Liver (tissue), 9 donors: ENCODE measurements around the gene ACMSD. TPM values are rescaled to one million over a fixed set of nuclear protein-coding genes. Genes with fewer than 3 reads are reported as not detected.

Experiments used
- DNase-seq: peaks from one replicate; pipeline ENCODE4 v3.0.0-alpha.2; 2017; ENCODE audit warnings: low spot score
- H3K27ac ChIP-seq, 2 donors: one replicate each; pipeline ENCODE4 v1.7.0; 2013; ENCODE audit warnings: inconsistent platforms in 2 of 2, low read length in 2 of 2, control low read depth in 1 of 2, low read depth in 1 of 2, mild to moderate bottlenecking in 1 of 2
- H3K27me3 ChIP-seq, 4 donors: one replicate each; pipeline versions ENCODE4 v1.6.1 to v1.7.0; 2013; ENCODE audit warnings: low read length in 3 of 4, inconsistent platforms in 1 of 4, mild to moderate bottlenecking in 1 of 4, moderate library complexity in 1 of 4; ENCODE audit not compliant: control insufficient read depth in 4 of 4, insufficient read depth in 4 of 4
- H3K36me3 ChIP-seq, 4 donors: one replicate each; pipeline versions ENCODE4 v1.6.1 to v1.7.0; 2013; ENCODE audit warnings: low read length in 3 of 4, mild to moderate bottlenecking in 3 of 4, low read depth in 1 of 4, moderate library complexity in 1 of 4; ENCODE audit not compliant: control insufficient read depth in 4 of 4, insufficient read depth in 3 of 4
- H3K4me1 ChIP-seq, 4 donors: one replicate each; pipeline versions ENCODE4 v1.6.1 to v1.7.0; 2013; ENCODE audit warnings: low read length in 3 of 4, mild to moderate bottlenecking in 3 of 4, moderate library complexity in 1 of 4; ENCODE audit not compliant: control insufficient read depth in 4 of 4, insufficient read depth in 4 of 4
- H3K4me3 ChIP-seq, 3 donors: one replicate each; pipeline versions ENCODE4 v1.6.1 to v1.7.0; 2013; ENCODE audit warnings: low read length in 3 of 3, control low read depth in 1 of 3, low read depth in 1 of 3, mild to moderate bottlenecking in 1 of 3
- H3K9ac ChIP-seq, 2 donors: one replicate each; pipeline ENCODE4 v1.7.0; 2013; ENCODE audit warnings: low read length in 2 of 2, mild to moderate bottlenecking in 2 of 2, moderate library complexity in 2 of 2, control low read depth in 1 of 2, low read depth in 1 of 2
- H3K9me3 ChIP-seq, 4 donors: one replicate each; pipeline versions ENCODE4 v1.6.1 to v1.7.0; 2013; ENCODE audit warnings: low read length in 3 of 4; ENCODE audit not compliant: control insufficient read depth in 4 of 4
- EGR1 ChIP-seq, 2 donors: IDR thresholded peaks; 2 replicates each; pipeline ENCODE4 v1.6.1; 2016 to 2018; ENCODE audit warnings: antibody characterized with exemption in 2 of 2, low read depth in 2 of 2
- FOXA1 ChIP-seq: IDR thresholded peaks from 2 replicates; pipeline ENCODE4 v1.6.1; 2016; ENCODE audit warnings: antibody characterized with exemption
- FOXA2 ChIP-seq: IDR thresholded peaks from 2 replicates; pipeline ENCODE4 v1.6.1; 2016; ENCODE audit warnings: antibody characterized with exemption
- GABPA ChIP-seq, 2 donors: IDR thresholded peaks in 1 of 2; conservative IDR thresholded peaks in 1 of 2; 2 replicates each; pipeline ENCODE4 v1.6.1; 2016; ENCODE audit warnings: antibody characterized with exemption in 2 of 2, mild to moderate bottlenecking in 1 of 2, moderate library complexity in 1 of 2
- HNF4A ChIP-seq, 2 donors: conservative IDR thresholded peaks; 2 replicates each; pipeline ENCODE4 v1.6.1; 2016; ENCODE audit warnings: antibody characterized with exemption in 2 of 2, mild to moderate bottlenecking in 2 of 2
- HNF4G ChIP-seq: IDR thresholded peaks from 2 replicates; pipeline ENCODE4 v1.6.1; 2016; ENCODE audit warnings: antibody characterized with exemption
- JUND ChIP-seq, 2 donors: IDR thresholded peaks; 2 replicates each; pipeline ENCODE4 v1.6.1; 2016; ENCODE audit warnings: antibody characterized with exemption in 2 of 2
- NR2F2 ChIP-seq: IDR thresholded peaks from 2 replicates; pipeline ENCODE4 v1.6.1; 2016; ENCODE audit warnings: antibody characterized with exemption
- RAD21 ChIP-seq, 2 donors: IDR thresholded peaks; 2 replicates each; pipeline ENCODE4 v1.6.1; 2016; ENCODE audit warnings: antibody characterized with exemption in 2 of 2, mild to moderate bottlenecking in 2 of 2
- RXRA ChIP-seq, 2 donors: IDR thresholded peaks; 2 replicates each; pipeline ENCODE4 v1.6.1; 2017 to 2018; ENCODE audit warnings: antibody characterized with exemption in 2 of 2, mild to moderate bottlenecking in 1 of 2
- SP1 ChIP-seq: IDR thresholded peaks from 2 replicates; pipeline ENCODE4 v1.6.1; 2018; ENCODE audit warnings: antibody characterized with exemption, mild to moderate bottlenecking
- TAF1 ChIP-seq: conservative IDR thresholded peaks from 2 replicates; pipeline ENCODE4 v1.6.1; 2016; ENCODE audit warnings: antibody characterized with exemption, mild to moderate bottlenecking
- YY1 ChIP-seq: IDR thresholded peaks from 2 replicates; pipeline ENCODE4 v1.6.1; 2016; ENCODE audit warnings: antibody characterized with exemption, mild to moderate bottlenecking
- WGBS: extraction: QIAGEN DNeasy Blood & Tissue Kit; methylation state at CpG from one replicate; pipeline ENCODE4 v1.1.7; 2013; 5-methylcytosine and 5-hydroxymethylcytosine counted together
- polyA plus RNA-seq, 2 donors: library from polyadenylated mRNA; stranded (reverse) in 1 of 2; unstranded in 1 of 2; fragments of 200-250 nt in 1 of 2; fragments of >200 nt in 1 of 2; fragmentation: Nextera tagmentation in 1 of 2; extraction: Ambion mirVana in 1 of 2; gene quantifications; one replicate each; pipeline versions ENCODE4 v1.2.1 to v1.2.3, GENCODE V29; 2013 to 2015
- total RNA-seq, 2 donors: library from RNA; depleted of rRNA; stranded (reverse); fragments of >200 nt; gene quantifications; one replicate each; pipeline ENCODE4 v1.2.3, GENCODE V29; 2014
- TF ChIP-seq, protein P1 (sequence below): IDR thresholded peaks from 2 replicates; pipeline ENCODE4 v1.6.1; 2016; ENCODE audit warnings: antibody characterized with exemption
- TF ChIP-seq, protein P2 (sequence below): fragments of 150-350 bp; IDR thresholded peaks from 2 replicates; pipeline ENCODE4 v1.5.1; 2017; ENCODE audit warnings: improper control_type of control experiment, low read depth, low read length; ENCODE audit not compliant: missing input control
- TF ChIP-seq, protein P3 (sequence below): IDR thresholded peaks from 2 replicates; pipeline ENCODE4 v1.6.1; 2016; ENCODE audit warnings: antibody characterized with exemption
- TF ChIP-seq, protein P4 (sequence below): IDR thresholded peaks from 2 replicates; pipeline ENCODE4 v1.6.1; 2016; ENCODE audit warnings: antibody characterized with exemption, mild to moderate bottlenecking
- TF ChIP-seq, protein P5 (sequence below): IDR thresholded peaks from 2 replicates; pipeline ENCODE4 v1.6.1; 2016; ENCODE audit warnings: antibody characterized with exemption
- donor health status: healthy.
- donor health status: healthy.
- donor health status: healthy.
- donor health status: healthy.
- donor health status: healthy.

ACMSD gene
- total and polyA plus RNA-seq, 4 donors, result 11.9 to 91.4 (median 75.8) TPM

DNA sequence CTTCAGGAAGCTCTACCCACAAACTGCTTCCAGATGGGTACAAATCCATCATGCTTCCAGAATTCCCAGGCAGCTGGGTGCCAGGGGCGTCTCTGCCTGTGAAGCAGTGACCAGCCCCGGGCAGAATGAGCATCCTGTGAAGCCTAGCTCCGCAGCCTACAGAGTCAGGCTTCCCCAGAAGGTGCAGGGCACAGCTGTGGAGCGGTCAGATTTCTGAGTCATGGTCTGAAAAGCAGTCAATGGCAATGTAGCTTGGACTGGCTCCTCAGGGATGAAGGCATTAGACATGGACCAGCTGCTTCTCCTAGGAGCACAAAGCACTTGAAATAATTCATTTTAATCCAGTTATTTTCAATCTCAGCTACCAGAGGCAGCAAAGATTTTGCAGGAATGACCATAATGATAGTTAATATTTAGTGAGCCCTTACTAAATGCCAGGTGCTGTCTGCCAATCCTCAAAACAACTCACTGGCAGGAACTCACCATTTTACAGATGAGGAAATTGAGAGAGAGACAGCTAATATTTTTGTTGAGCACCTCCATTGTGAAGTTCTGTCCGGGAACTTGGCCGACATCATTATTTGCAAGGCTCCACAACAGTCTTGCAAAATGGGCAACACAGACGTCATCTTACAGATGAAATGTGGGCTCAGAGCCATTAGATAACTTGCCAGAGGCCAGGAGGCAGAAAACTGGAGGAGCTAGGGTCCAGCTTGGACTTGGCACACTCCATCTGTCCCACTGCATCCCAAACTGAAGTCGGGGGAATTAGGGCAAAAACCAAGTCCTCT, 31.7 kb downstream of the ACMSD start (continued):
- TF ChIP-seq, protein P1, sequence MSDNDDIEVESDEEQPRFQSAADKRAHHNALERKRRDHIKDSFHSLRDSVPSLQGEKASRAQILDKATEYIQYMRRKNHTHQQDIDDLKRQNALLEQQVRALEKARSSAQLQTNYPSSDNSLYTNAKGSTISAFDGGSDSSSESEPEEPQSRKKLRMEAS, result peak; percentile 69
- TF ChIP-seq FOXA2, result no peak
- peak in 1 of 2 donors; percentile 57 for TF ChIP-seq EGR1 (IDR thresholded peaks at IDR 0.05; ENCODE audit: low read depth in 2 of 2)

DNA sequence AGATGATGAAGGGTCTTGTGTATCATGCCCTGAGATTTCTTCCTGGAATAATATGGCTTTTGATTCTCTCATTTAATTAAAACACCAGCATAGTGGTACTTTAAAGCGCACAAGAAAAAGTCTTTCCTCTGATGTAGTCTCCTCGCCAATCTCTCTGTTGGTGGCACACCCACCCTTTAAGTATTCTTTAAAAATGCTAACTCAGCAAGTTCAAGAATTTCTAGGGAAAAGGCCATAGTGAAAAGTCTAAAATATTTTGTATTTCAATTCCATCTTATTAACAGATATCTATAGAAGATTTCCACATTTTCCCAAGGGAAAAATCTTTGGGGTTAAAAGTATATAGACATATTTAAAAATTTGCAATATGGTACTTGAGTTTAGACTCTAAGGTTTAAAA, 34.7 kb downstream of the ACMSD start:
- H3K9ac ChIP-seq, result no peak overlapping the region
- H3K36me3 ChIP-seq, result peaks cover 1 to 57% (median 44%) of the 10 kb centered on the region in 4 donors
- peaks cover 3 to 22% (median 11%) of the 10 kb centered on the region in 4 donors for H3K4me1 ChIP-seq
- TF ChIP-seq HNF4A (conservative IDR thresholded peaks at IDR 0.05), result no peak
- TF ChIP-seq JUND (IDR thresholded peaks at IDR 0.05), result no peak
- TF ChIP-seq RXRA (IDR thresholded peaks at IDR 0.05), result no peak
- TF ChIP-seq YY1, result no peak
- no peak for TF ChIP-seq GABPA (IDR thresholded peaks at IDR 0.05 in 1 of 2, conservative IDR thresholded peaks at IDR 0.05 in 1 of 2)
- no peak for TF ChIP-seq EGR1 (IDR thresholded peaks at IDR 0.05; ENCODE audit: low read depth in 2 of 2)
- TF ChIP-seq FOXA2, result no peak
- no peak for TF ChIP-seq SP1
- TF ChIP-seq, protein P2, sequence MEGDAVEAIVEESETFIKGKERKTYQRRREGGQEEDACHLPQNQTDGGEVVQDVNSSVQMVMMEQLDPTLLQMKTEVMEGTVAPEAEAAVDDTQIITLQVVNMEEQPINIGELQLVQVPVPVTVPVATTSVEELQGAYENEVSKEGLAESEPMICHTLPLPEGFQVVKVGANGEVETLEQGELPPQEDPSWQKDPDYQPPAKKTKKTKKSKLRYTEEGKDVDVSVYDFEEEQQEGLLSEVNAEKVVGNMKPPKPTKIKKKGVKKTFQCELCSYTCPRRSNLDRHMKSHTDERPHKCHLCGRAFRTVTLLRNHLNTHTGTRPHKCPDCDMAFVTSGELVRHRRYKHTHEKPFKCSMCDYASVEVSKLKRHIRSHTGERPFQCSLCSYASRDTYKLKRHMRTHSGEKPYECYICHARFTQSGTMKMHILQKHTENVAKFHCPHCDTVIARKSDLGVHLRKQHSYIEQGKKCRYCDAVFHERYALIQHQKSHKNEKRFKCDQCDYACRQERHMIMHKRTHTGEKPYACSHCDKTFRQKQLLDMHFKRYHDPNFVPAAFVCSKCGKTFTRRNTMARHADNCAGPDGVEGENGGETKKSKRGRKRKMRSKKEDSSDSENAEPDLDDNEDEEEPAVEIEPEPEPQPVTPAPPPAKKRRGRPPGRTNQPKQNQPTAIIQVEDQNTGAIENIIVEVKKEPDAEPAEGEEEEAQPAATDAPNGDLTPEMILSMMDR, result no peak
- TF ChIP-seq, protein P3, sequence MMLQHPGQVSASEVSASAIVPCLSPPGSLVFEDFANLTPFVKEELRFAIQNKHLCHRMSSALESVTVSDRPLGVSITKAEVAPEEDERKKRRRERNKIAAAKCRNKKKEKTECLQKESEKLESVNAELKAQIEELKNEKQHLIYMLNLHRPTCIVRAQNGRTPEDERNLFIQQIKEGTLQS, result no peak
- TF ChIP-seq, protein P4, sequence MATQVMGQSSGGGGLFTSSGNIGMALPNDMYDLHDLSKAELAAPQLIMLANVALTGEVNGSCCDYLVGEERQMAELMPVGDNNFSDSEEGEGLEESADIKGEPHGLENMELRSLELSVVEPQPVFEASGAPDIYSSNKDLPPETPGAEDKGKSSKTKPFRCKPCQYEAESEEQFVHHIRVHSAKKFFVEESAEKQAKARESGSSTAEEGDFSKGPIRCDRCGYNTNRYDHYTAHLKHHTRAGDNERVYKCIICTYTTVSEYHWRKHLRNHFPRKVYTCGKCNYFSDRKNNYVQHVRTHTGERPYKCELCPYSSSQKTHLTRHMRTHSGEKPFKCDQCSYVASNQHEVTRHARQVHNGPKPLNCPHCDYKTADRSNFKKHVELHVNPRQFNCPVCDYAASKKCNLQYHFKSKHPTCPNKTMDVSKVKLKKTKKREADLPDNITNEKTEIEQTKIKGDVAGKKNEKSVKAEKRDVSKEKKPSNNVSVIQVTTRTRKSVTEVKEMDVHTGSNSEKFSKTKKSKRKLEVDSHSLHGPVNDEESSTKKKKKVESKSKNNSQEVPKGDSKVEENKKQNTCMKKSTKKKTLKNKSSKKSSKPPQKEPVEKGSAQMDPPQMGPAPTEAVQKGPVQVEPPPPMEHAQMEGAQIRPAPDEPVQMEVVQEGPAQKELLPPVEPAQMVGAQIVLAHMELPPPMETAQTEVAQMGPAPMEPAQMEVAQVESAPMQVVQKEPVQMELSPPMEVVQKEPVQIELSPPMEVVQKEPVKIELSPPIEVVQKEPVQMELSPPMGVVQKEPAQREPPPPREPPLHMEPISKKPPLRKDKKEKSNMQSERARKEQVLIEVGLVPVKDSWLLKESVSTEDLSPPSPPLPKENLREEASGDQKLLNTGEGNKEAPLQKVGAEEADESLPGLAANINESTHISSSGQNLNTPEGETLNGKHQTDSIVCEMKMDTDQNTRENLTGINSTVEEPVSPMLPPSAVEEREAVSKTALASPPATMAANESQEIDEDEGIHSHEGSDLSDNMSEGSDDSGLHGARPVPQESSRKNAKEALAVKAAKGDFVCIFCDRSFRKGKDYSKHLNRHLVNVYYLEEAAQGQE, result no peak
- TF ChIP-seq RAD21 (IDR thresholded peaks at IDR 0.05), result no peak
- TF ChIP-seq, protein P5, sequence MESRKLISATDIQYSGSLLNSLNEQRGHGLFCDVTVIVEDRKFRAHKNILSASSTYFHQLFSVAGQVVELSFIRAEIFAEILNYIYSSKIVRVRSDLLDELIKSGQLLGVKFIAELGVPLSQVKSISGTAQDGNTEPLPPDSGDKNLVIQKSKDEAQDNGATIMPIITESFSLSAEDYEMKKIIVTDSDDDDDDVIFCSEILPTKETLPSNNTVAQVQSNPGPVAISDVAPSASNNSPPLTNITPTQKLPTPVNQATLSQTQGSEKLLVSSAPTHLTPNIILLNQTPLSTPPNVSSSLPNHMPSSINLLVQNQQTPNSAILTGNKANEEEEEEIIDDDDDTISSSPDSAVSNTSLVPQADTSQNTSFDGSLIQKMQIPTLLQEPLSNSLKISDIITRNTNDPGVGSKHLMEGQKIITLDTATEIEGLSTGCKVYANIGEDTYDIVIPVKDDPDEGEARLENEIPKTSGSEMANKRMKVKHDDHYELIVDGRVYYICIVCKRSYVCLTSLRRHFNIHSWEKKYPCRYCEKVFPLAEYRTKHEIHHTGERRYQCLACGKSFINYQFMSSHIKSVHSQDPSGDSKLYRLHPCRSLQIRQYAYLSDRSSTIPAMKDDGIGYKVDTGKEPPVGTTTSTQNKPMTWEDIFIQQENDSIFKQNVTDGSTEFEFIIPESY, result no peak
- TF ChIP-seq FOXA1, result no peak
- no peak for TF ChIP-seq TAF1
- TF ChIP-seq HNF4G, result no peak
- no peak for TF ChIP-seq NR2F2
- no peak for DNase-seq
- H3K9me3 ChIP-seq, result no peaks in the 10 kb centered on the region
- H3K27me3 ChIP-seq, result no peaks in the 10 kb centered on the region
- WGBS, result 98% methylated on average over 2 of the region's 2 CpGs
- no peak overlapping the region for H3K27ac ChIP-seq
- no peak overlapping the region for H3K4me3 ChIP-seq
